NCI-H748 treated with DMSO at 0.1 percent for 48 hours (cell line): ENCODE results near the gene SEMG1.

ENCODE experiments used
- DNase-seq: peaks from one replicate; lab custom pipeline; 2025; lab: John Stamatoyannopoulos, UW

The SEMG1 gene

DNA sequence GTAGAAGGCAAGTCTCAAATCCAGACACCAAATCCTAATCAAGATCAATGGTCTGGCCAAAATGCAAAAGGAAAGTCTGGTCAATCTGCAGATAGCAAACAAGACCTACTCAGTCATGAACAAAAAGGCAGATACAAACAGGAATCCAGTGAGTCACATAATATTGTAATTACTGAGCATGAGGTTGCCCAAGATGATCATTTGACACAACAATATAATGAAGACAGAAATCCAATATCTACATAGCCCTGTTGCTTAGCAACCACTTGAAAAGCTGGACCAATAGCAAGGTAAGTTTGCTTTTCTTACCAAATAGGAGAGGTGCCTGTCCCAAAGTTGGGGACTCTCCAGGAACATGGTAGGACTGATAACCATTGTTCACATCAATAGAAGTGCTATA is 16.3 kb downstream of the SEMG1 start:
- no peak for DNase-seq

DNA sequence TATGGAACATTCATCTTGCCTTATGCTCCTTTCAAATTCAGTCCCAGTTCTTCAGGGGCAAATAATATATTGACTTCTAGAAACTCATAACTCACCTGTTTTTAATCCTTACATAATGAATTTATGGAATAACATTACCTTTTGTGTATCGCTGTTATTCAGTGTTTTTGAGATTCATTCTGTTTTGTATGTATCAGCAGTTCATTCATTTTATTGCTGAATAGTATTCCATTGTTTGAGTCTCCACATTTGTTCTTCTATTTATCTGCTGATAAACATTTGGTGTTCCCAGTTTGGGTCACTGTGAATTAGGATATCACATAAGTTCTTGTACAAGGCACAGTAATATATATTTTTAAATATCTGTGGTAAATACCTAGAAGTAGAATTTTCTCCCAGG is 19.5 kb downstream of the SEMG1 start:
- no peak for DNase-seq

DNA sequence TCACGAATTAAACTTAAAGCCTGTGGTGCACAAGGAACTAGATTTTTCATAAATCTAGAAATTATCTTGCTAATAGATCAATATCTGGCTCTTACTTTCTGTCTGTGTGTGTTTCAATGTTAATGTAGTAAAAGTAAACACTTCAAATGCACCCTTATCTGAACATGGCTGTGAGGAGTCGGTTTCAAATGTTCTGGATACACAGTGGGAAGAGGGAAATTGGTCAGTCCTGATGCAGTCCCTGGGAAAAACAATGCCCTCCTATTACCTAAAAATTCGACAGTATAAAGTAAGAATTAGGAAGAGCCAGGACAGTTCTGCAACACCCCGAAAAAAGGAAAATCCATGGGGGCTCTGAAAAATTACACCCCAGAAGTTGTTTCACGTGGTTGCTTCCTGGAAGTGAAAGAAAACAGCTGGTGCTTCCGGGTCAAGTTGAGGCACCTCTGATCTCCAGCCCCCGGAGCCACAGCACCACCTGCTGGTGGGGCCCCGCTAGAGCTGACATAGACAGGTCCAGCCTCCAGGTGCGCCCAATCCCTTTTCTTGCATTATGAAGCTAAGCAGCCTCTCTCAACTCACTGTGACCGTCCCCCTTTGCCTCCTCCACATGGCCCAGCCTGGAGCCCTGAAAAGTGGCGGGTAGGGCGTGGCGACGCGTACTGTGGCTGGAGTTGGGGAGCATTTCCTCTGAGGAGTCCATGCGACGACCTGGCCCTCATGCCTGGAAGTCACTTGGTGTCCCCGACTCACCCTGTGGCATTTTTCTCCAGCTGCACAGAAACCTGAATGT is 22.6 kb downstream of the SEMG1 start:
- DNase-seq = no peak

DNA sequence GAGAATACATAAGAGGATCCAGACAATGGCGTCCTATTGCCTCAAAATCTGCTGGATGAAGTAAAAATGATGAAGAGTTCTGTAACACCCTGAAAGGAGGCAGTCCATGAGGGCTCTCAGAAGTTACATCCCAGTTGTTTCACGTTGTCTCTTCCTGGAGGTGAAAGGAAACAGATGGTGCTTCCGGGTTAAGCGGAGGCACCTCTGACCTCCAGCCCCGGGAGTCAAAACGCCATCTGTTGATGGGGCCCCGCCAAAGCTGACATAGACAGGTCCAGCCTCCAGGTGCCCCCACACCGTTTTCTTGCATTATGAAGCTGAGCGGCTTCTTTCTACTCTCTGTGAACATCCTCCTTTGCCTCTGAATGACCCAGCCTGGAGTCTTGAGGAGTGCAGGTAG is 23.8 kb downstream of the SEMG1 start:
- DNase-seq = no peak

DNA sequence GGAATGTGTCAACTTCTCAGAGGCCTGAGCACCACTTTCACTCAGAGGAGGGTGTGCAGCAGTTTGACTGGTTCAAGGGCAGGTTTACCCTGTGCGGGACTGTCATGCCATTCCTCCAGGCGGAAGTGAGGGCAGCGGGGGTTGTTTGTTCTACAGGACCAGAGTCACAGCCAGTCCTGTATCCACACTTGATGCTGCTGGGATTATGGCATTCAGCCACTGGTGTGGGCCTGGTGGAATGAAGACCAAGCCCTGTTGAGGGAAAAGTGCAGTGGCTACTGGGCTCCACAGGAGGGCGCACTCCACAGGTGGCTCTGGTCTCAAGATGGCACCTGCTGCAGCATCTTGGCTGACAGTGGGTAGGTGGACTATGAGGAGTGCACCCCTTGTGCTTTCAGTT is 29.2 kb downstream of the SEMG1 start:
- DNase-seq = no peak

DNA sequence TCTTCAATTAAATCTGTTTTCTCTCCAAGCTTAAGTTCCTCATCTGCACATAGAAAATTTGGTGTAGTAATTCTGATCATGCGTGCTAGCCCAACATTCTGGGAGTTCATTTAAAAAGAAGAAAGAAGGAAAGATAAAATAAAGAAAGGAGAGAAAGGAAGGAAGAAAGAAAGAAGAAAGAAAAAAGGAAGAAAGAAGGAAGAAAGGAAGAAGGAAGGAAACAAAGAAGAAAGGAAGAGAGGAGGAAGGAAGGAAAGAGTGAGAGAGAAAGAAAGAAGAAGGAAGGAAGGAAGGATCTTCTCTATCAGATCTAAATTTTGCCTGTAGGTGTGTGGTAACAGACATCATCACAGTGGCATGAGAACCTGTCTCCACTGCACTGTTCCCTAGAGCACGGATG is 31.3 kb downstream of the SEMG1 start:
- DNase-seq = no peak

DNA sequence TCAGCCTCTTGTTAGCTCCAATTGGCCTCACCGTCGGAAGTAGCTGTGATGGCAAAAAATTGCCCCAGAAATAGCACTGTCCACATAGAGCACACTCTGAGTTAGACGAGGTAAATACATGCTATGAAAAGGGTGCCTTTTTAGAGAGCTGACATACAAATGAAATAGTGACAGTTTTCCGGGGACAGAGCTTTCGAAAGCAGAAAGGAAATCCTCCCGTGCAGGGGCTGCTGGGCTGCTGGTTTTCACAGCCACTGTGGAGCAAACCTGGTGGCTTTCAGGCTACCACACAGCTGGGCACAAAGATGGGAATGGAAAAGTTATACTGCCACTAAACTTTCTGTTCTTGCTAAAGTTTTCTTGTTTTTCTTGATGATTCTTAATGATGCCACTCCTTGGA is 39.3 kb downstream of the SEMG1 start:
- no peak for DNase-seq

DNA sequence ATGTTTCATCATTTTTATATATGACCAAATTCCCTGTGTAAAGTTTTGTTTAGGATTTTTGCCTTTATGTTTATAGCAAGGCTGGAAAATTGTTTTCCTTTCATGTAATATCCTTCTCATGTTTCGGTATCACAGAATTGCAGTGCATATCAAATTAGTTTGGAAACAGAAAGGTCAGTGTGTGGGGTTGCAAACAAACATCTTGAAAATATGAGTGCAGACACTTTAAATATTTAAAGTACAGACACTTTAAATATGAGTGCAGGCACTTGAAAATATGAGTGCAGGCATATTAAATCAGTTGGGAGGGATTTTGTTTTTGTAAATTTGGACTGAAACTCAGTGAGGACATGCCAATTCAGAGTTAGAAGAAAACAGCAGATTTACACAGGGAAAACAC is 41.0 kb downstream of the SEMG1 start:
- no peak for DNase-seq

DNA sequence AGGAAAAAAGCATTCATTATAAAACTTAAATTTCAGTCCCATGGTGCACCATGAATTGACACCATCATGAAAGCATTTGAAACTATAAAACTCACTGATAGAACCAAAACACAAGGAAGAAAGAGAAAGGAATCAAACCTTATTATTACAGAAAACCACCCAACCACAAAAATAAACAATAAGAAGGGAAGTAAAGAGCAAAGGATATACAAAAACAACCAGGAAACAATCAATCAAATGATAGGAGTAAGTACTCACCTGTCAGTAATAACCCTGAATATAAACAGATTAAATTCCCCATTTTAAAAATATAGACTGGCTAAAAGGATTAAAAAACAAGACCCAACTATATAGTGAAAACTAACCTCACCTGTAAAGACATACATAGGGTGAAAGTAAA is 41.8 kb downstream of the SEMG1 start:
- DNase-seq = no peak

DNA sequence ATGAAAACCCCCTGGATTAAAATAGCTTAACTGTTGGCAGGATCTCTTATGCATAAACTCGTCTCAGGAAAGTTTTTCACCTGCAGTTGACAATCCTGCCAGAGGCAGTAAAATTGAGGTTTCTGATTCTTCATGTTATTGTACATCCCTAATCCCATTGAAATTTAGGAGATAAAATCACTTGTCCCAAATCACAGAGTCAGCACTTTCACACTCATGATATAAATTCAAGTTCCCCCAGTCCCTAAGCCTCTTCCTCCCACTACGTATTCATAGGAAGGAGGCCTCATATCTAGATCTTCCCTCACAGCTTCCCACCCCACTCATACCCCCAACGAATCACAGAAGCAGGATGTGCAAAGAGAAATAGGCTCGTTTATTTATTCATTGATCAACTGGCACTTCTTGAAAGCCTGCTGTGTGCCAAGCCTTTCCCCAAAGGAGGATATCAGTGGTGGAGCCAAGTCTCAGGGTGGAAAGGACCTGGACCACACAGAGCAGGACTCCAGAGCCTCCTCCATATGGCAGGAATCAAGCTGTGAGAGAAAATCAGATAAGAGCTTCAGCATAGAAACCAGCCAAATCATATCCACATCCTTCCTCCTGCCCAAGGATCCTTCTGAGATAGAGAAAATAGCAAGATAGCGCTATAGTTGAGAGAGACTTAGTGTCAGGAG is 45.2 kb downstream of the SEMG1 start:
- no peak for DNase-seq

DNA sequence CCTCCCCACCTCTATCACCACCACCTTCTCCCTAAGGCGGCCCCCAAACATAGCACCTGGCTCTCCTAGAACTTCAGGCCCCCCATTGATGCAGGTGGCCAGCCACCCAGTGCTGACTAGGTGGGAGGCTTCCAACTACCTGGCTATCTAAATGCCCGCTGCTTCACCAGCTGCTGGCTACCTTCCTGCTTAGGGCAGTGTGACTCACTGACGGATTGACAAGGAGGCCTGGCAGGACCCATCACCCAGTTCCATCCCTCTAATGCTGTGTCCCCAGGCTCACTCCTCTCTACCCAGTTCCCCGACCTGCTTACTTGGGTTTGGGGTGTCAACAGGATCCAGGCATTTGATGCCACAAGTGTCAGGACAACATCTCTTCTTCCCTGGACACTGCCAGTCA is 46.4 kb downstream of the SEMG1 start:
- no peak for DNase-seq

DNA sequence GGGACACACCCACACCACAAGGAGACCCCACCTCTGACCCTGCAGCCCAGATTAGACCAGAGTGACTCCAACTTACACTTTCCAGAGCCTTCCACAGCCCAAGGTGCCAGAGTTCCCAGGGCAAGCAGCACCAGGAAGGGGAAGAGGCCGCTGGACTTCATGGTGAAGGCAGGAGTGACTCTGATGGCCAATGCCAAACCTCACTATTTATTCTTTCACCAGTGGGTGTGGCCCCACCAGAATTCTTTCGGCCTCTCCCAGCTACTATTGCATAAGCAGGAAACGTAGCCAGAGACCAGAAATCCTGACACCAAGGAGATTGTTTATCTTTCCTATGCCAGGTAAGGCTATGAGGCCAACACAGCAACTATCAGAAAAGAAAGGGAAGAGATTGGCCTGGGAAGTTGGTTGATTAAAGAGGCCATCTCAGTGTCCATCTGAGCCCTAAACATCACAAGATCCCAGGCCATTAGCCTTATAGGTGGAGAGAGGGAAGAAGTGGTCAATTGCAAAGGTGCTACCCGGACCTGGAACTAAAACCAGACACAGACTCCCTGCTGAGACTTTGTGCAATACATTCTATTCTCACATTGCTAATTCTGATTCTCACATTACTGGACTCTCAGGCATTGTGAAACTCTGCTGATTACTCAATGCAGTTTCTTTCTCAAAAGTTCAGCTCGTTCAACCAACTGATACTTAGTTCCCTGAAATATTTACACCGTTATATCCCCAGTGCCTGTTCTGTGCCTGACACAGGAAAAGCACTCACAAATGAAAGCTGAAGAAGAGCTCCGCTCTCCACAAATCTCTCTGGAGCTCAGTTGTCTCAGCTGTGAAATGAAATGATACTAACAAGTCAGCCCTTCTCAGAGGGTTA is 47.8 kb downstream of the SEMG1 start, which contains the start of gene SLPI:
Gene SLPI, minus strand, starts transcription at position 182 of the 880 bp plus-strand sequence. Its CDS starts 21 bp downstream, at position 161.
- no peak for DNase-seq

DNA sequence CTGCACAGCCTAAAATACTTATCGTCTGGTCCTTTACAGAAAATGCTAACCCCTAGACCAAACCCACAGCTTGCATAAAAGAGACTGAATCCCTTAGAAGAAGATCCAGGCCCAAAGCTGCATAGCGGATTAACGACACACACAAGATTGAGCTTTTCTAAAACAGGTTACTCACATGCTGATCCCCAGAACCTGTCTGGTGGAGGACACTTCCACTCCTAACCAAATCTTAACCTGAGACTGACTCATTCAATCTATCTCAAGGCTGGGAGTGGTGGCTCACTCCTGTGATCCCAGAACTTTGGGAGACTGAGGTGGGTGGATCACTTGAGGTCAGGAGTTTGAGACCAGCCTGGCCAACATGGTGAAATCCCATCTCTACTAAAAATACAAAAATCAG is 50.3 kb downstream of the SEMG1 start:
- no peak for DNase-seq

DNA sequence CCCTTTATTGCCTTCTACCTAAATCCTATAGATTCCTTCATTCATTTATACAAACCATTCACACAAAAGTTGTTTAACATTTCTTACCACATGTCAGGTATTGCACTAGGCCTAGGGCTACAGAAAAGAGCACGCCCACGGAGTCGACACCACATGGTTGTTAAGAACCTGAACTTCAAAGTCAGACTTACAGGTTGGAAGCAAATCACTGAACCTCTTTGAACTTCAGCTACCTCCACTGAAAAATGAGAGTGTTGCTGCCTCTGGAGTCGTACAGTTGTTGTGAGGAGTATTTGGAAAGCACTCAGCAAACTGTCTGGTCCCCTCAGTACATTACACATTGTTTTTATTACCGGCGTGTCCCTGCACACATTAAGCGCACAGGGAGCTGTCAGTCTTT is 50.9 kb downstream of the SEMG1 start:
- no peak for DNase-seq

DNA sequence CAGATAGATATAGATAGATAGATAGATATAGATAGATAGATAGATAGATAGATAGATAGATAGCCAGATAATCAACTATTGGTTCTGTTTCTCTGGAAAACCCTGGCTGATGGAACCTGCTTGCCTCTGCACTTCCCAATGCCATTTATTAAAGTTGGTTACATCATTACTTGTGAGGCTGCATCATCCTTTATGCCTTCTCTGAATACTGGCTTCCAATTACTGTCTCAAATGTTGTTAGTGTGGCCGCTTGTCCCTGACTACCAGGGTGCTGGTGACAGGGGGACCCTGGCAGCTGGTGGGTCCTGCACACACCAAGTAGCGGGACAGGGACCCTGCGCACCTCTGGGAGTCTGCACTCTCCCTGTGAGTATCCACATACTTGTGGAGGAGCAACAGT is 51.4 kb downstream of the SEMG1 start:
- DNase-seq = no peak

DNA sequence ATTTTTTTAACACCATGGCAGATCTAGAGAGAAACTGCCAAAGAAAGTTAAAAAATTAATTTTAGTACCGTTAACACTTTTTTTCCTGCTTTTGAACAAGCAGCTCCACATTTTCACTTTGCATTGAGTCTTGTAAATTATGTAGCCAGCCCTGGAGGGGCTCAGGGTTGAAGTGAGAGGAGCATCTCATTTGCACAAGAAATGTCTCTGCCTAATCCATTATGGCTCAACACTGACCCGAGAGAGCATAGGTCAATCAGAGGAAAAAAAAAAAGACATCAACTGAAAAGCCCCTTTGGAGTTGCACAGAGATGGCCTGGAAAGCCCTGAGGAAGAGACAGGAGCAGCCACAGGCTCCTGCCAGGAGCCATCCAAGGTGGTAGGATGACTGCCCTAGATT is 51.8 kb downstream of the SEMG1 start:
- no peak for DNase-seq
